Prostate gland (tissue), 2 donors: ENCODE measurements around the gene TTC23. TPM values are rescaled to one million over a fixed set of nuclear protein-coding genes. Genes with fewer than 3 reads are reported as not detected.

Source experiments
- DNase-seq: peaks from one replicate; pipeline ENCODE4 v3.0.0-alpha.2; 2019; ENCODE audit warnings: low spot score
- H3K27ac ChIP-seq, 2 donors: fragments of 200-600 bp; sonication (generic); 2 replicates each; pipeline ENCODE4 v1.5.1; 2017 to 2019
- H3K27me3 ChIP-seq: fragments of 200-600 bp; sonication (generic); replicated peaks from 2 replicates; pipeline ENCODE4 v1.5.1; 2019; ENCODE audit not compliant: insufficient read depth
- H3K36me3 ChIP-seq, 2 donors: fragments of 200-600 bp; sonication (generic); 1 replicate in 1 of 2; 2 replicates in 1 of 2; pipeline versions ENCODE4 v1.5.1 to v1.8.1; 2017 to 2019
- H3K4me1 ChIP-seq: fragments of 200-600 bp; sonication (generic); replicated peaks from 2 replicates; pipeline ENCODE4 v1.5.1; 2019
- H3K4me3 ChIP-seq, 2 donors: fragments of 200-600 bp; sonication (generic); 2 replicates each; pipeline ENCODE4 v1.5.1; 2017 to 2019
- H3K9me3 ChIP-seq: fragments of 200-600 bp; sonication (generic); 2 replicates; pipeline ENCODE4 v1.5.1; 2017
- CTCF ChIP-seq, 4 experiments: fragments of 200-600 bp in 2 of 4; fragments of 450-650 bp in 2 of 4; sonication (generic) in 2 of 4; IDR thresholded peaks; 1 replicate in 3 of 4; 2 replicates in 1 of 4; pipeline ENCODE4 v1.5.1; 2016 to 2019; ENCODE audit warnings: antibody characterized with exemption in 4 of 4, mild to moderate bottlenecking in 2 of 4, moderate library complexity in 2 of 4
- POLR2A ChIP-seq: fragments of 450-650 bp; IDR thresholded peaks from one replicate; pipeline ENCODE4 v1.6.1; 2016; ENCODE audit warnings: antibody characterized with exemption, mild to moderate bottlenecking
- POLR2AphosphoS5 ChIP-seq: sonication (generic); formaldehyde crosslinking; IDR thresholded peaks from one replicate; pipeline ENCODE4 v1.6.1; 2017; ENCODE audit warnings: antibody characterized with exemption
- WGBS: methylation state at CpG from one replicate; pipeline ENCODE4 v1.1.5; 2018; 5-methylcytosine and 5-hydroxymethylcytosine counted together
- intact Hi-C: fragments of 100-400 bp; cut with DNase I; formaldehyde crosslinking; loops from one replicate; pipeline ENCODE4 v1.14.2; 2022
- total RNA-seq, 2 donors: library from RNA; depleted of rRNA; stranded (reverse); fragments of >200 nt; gene quantifications; one replicate each; pipeline ENCODE4 v1.1.0, GENCODE V29; 2016

The TTC23 gene
- total RNA-seq, 2 donors from 2014 or later: 18.1 to 39.5 TPM

GRCh38 chr15:99250857-99251841 is 1.8 kb upstream of the TTC23 start, which contains the start of gene LRRC28:
Gene LRRC28 (plus strand): TSS chr15:99251481. CDS start chr15:99255958, 4,477 bp downstream.
- H3K4me1 ChIP-seq: peaks cover 5% of the 10 kb centered on the region
- H3K4me3 ChIP-seq: peak within 1 kb of the TSS; percentile 62 to 80
- intact Hi-C loops: no loop called here
- H3K9me3 ChIP-seq: no peaks in the 10 kb centered on the region
- peak; percentile 96 for TF ChIP-seq POLR2AphosphoS5
- TF ChIP-seq POLR2A: peak; percentile 91
- TF ChIP-seq CTCF (IDR thresholded peaks at IDR 0.05): peak in 1 of 4 experiments; percentile 20
- peak; percentile 99 for DNase-seq
- H3K36me3 ChIP-seq: no peaks in the 10 kb centered on the region
- under 1% methylated on average over 79 of the region's 90 CpGs for WGBS
- no peaks in the 10 kb centered on the region for H3K27me3 ChIP-seq
- peak within 1 kb of the TSS; percentile 92 to 94 for H3K27ac ChIP-seq

- peak overlapping the region; percentile 62 to 80 for H3K4me3 ChIP-seq
- no peaks in the 10 kb centered on the region for H3K36me3 ChIP-seq
- no peak for DNase-seq
- peaks cover 5% of the 10 kb centered on the region for H3K4me1 ChIP-seq
- peak overlapping the region; percentile 85 to 92 for H3K27ac ChIP-seq
- H3K27me3 ChIP-seq: no peaks in the 10 kb centered on the region
- TF ChIP-seq POLR2A (no peak), CTCF (IDR thresholded peaks at IDR 0.05) (no peak), POLR2AphosphoS5 (no peak)
- intact Hi-C loops: no loop called here
- no peaks in the 10 kb centered on the region for H3K9me3 ChIP-seq
- WGBS: 13% methylated on average over 7 of the region's 7 CpGs
Measured at GRCh38 chr15:99250494-99250856, 1.1 kb upstream of the TTC23 start.

- peaks cover 5% of the 10 kb centered on the region for H3K4me1 ChIP-seq
- peak overlapping the region in 1 of 2 donors; percentile 44 for H3K4me3 ChIP-seq
- peak overlapping the region; percentile 72 to 92 for H3K27ac ChIP-seq
- no peaks in the 10 kb centered on the region for H3K9me3 ChIP-seq
- no peaks in the 10 kb centered on the region for H3K27me3 ChIP-seq
- H3K36me3 ChIP-seq: no peaks in the 10 kb centered on the region
- whole genome bisulfite sequencing: 21% methylated on average over 4 of the region's 4 CpGs
- intact Hi-C loops: no loop called here
- TF ChIP-seq POLR2AphosphoS5 (no peak), POLR2A (no peak), CTCF (IDR thresholded peaks at IDR 0.05) (no peak)
- DNase-seq: no peak
Measured at GRCh38 chr15:99250001-99250400, 620 bp upstream of the TTC23 start.

GRCh38 chr15:99248000-99248715 is 1.2 kb downstream of the TTC23 start:
- Histone ChIP-seq H3K27me3 (no peaks in the 10 kb centered on the region), H3K4me1 (peaks cover 5% of the 10 kb centered on the region), H3K9me3 (no peaks in the 10 kb centered on the region), H3K36me3 (no peaks in the 10 kb centered on the region), H3K27ac (no peak overlapping the region), H3K4me3 (no peak overlapping the region)
- TF ChIP-seq POLR2A (no peak), POLR2AphosphoS5 (no peak), CTCF (IDR thresholded peaks at IDR 0.05) (no peak)
- intact Hi-C loops: no loop called here
- 69% methylated on average over 7 of the region's 7 CpGs for WGBS
- no peak for DNase-seq
